KMS-11 (cell line): ENCODE data around the gene FKBP5.
"Not testable (repeated sequence)": the region's sequence is repeated elsewhere in the genome, so short reads cannot be mapped to it uniquely, and the experiment has no call there.

Source experiments
- H2AFZ ChIP-seq: fragments of 200-600 bp; sonication (generic); 2 replicates; pipeline ENCODE4 v1.6.1; 2016; ENCODE audit warnings: antibody characterized with exemption, mixed run types, low read depth
- H3K27ac ChIP-seq: fragments of 200-600 bp; sonication (generic); 2 replicates; pipeline ENCODE4 v1.6.1; 2016; ENCODE audit warnings: mild to moderate bottlenecking, mixed run types
- H3K27me3 ChIP-seq: fragments of 200-600 bp; sonication (generic); 2 replicates; pipeline ENCODE4 v1.6.1; 2017; ENCODE audit warnings: mild to moderate bottlenecking, low read depth, mixed run types, moderate library complexity; ENCODE audit not compliant: insufficient read depth
- H3K36me3 ChIP-seq: fragments of 200-600 bp; sonication (generic); 2 replicates; pipeline ENCODE4 v1.6.1; 2017; ENCODE audit warnings: mild to moderate bottlenecking, mixed run types; ENCODE audit not compliant: insufficient read depth
- H3K4me1 ChIP-seq: fragments of 200-600 bp; sonication (generic); 2 replicates; pipeline ENCODE4 v1.6.1; 2016; ENCODE audit warnings: mild to moderate bottlenecking, low read depth, mixed run types; ENCODE audit not compliant: poor library complexity, severe bottlenecking
- H3K4me2 ChIP-seq: fragments of 200-600 bp; sonication (generic); 2 replicates; pipeline ENCODE4 v1.7.0; 2016; ENCODE audit warnings: mild to moderate bottlenecking, mixed run types
- H3K4me3 ChIP-seq: fragments of 200-600 bp; sonication (generic); IDR thresholded peaks from 2 replicates; pipeline ENCODE4 v1.6.1; 2017; ENCODE audit warnings: low read depth, low read length, mixed read lengths; ENCODE audit not compliant: insufficient read depth
- H3K79me2 ChIP-seq: fragments of 200-600 bp; sonication (generic); 2 replicates; pipeline ENCODE4 v1.6.1; 2016; ENCODE audit warnings: low read depth, mixed run types; ENCODE audit not compliant: insufficient read depth
- H3K9ac ChIP-seq: fragments of 200-600 bp; sonication (generic); 2 replicates; pipeline ENCODE4 v1.6.1; 2016; ENCODE audit warnings: mild to moderate bottlenecking, mixed run types
- H4K20me1 ChIP-seq: fragments of 200-600 bp; sonication (generic); 2 replicates; pipeline ENCODE4 v1.6.1; 2016; ENCODE audit warnings: mild to moderate bottlenecking, mixed run types; ENCODE audit not compliant: insufficient read depth
- CTCF ChIP-seq: fragments of 200-600 bp; sonication (generic); conservative IDR thresholded peaks from 2 replicates; pipeline ENCODE4 v1.6.1; 2017; ENCODE audit warnings: low read depth, mild to moderate bottlenecking, antibody characterized with exemption, low read length, moderate library complexity, mixed read lengths

The FKBP5 gene

GRCh38 chr6:35580836-35581235, 107.9 kb downstream of the FKBP5 start:
- no peak overlapping the region for H3K4me2 ChIP-seq
- TF ChIP-seq CTCF: no peak
- peaks cover 3% of the 10 kb centered on the region; the same call in 1 of the 2 replicates for H3K36me3 ChIP-seq
- no peak overlapping the region for H3K4me3 ChIP-seq
- H3K79me2 ChIP-seq: no peaks in the 10 kb centered on the region
- H3K27ac ChIP-seq: no peak overlapping the region
- H3K4me1 ChIP-seq: peaks cover 49% of the 10 kb centered on the region
- no peak overlapping the region for H2AFZ ChIP-seq
- no peaks in the 10 kb centered on the region for H3K27me3 ChIP-seq
- no peak overlapping the region for H3K9ac ChIP-seq
- no peaks in the 10 kb centered on the region for H4K20me1 ChIP-seq

- Histone ChIP-seq H3K36me3 (peaks cover 3% of the 10 kb centered on the region; the same call in 1 of the 2 replicates), H3K27me3 (no peaks in the 10 kb centered on the region)
These were observed 112.0 kb downstream of the FKBP5 start for GRCh38 chr6:35576682-35577081.

GRCh38 chr6:35573495-35574110, 115.1 kb downstream of the FKBP5 start:
- no peak overlapping the region for H2AFZ ChIP-seq
- peaks cover 3% of the 10 kb centered on the region; the same call in 1 of the 2 replicates for H3K36me3 ChIP-seq
- no peak overlapping the region for H3K27ac ChIP-seq
- H3K27me3 ChIP-seq: no peaks in the 10 kb centered on the region
- no peak overlapping the region for H3K4me2 ChIP-seq
- TF ChIP-seq CTCF: no peak
- no peak overlapping the region for H3K4me3 ChIP-seq
- H3K9ac ChIP-seq: no peak overlapping the region
- H3K4me1 ChIP-seq: no peaks in the 10 kb centered on the region
- H3K79me2 ChIP-seq: no peaks in the 10 kb centered on the region
- no peaks in the 10 kb centered on the region for H4K20me1 ChIP-seq

More at GRCh38 chr6:35576682-35577081, 112.0 kb downstream of the FKBP5 start:
- Histone ChIP-seq H3K4me2 (no peak overlapping the region), H3K9ac (no peak overlapping the region), H3K4me1 (peaks cover 9% of the 10 kb centered on the region), H3K79me2 (no peaks in the 10 kb centered on the region), H3K4me3 (no peak overlapping the region), H2AFZ (no peak overlapping the region), H4K20me1 (no peaks in the 10 kb centered on the region), H3K27ac (no peak overlapping the region)
- TF ChIP-seq CTCF: no peak

GRCh38 chr6:35570885-35571330, 117.8 kb downstream of the FKBP5 start:
- not testable (repeated sequence) for H3K27me3 ChIP-seq, H3K9ac ChIP-seq, H2AFZ ChIP-seq, H3K27ac ChIP-seq, H3K4me3 ChIP-seq, H3K4me1 ChIP-seq, H3K79me2 ChIP-seq, H3K36me3 ChIP-seq, H3K4me2 ChIP-seq, H4K20me1 ChIP-seq

- peak; percentile 32 for TF ChIP-seq CTCF
- no peaks in the 10 kb centered on the region for H3K4me1 ChIP-seq
These were observed 119.7 kb downstream of the FKBP5 start for GRCh38 chr6:35569011-35569461.

More at GRCh38 chr6:35569011-35569461, 119.7 kb downstream of the FKBP5 start:
- no peaks in the 10 kb centered on the region; the same call in 1 of the 2 replicates for H3K36me3 ChIP-seq
- H3K27ac ChIP-seq: no peak overlapping the region
- no peak overlapping the region for H3K9ac ChIP-seq
- H3K4me2 ChIP-seq: no peak overlapping the region
- no peak overlapping the region for H3K4me3 ChIP-seq
- no peaks in the 10 kb centered on the region for H3K79me2 ChIP-seq
- no peaks in the 10 kb centered on the region for H3K27me3 ChIP-seq
- no peak overlapping the region for H2AFZ ChIP-seq
- no peaks in the 10 kb centered on the region for H4K20me1 ChIP-seq
